Sigmoid colon (tissue), 4 donors: ENCODE measurements around the gene PTPN1.

Experiments used
- CTCF ChIP-seq, 4 experiments: fragments of 450-650 bp in 3 of 4; fragments of 200-600 bp in 1 of 4; IDR thresholded peaks; one replicate each; pipeline ENCODE4 v1.5.1; 2016 to 2019; ENCODE audit warnings: antibody characterized with exemption in 4 of 4, mild to moderate bottlenecking in 3 of 4, moderate library complexity in 2 of 4
- EP300 ChIP-seq, 4 donors: sonication (generic); formaldehyde crosslinking; IDR thresholded peaks; one replicate each; pipeline ENCODE4 v1.6.1; 2017; ENCODE audit warnings: antibody characterized with exemption in 4 of 4
- POLR2AphosphoS5 ChIP-seq, 4 donors: sonication (generic); formaldehyde crosslinking; IDR thresholded peaks; one replicate each; pipeline ENCODE4 v1.6.1; 2017; ENCODE audit warnings: antibody characterized with exemption in 4 of 4

GRCh38 chr20:50548396-50548795, 38.2 kb downstream of the PTPN1 start:
- TF ChIP-seq CTCF (IDR thresholded peaks at IDR 0.05) (no peak), POLR2AphosphoS5 (IDR thresholded peaks at IDR 0.05) (no peak), EP300 (IDR thresholded peaks at IDR 0.05) (no peak)
